Renal cortical epithelial cell (primary cell): ENCODE data around the gene ELFN2. TPM values are rescaled to one million over a fixed set of nuclear protein-coding genes. Genes with fewer than 3 reads are reported as not detected.

ENCODE experiments used
- DNase-seq: peaks from one replicate; pipeline ENCODE4 v3.0.0-alpha.2; 2011; ENCODE audit warnings: low read depth
- total RNA-seq: library from RNA; depleted of rRNA; stranded (reverse); fragments of >200 nt; gene quantifications from 2 replicates; pipeline ENCODE4 v1.2.3, GENCODE V29; 2014

ELFN2 gene
- total RNA-seq, 1 donor from 2014 or later: 18.8 TPM

DNA sequence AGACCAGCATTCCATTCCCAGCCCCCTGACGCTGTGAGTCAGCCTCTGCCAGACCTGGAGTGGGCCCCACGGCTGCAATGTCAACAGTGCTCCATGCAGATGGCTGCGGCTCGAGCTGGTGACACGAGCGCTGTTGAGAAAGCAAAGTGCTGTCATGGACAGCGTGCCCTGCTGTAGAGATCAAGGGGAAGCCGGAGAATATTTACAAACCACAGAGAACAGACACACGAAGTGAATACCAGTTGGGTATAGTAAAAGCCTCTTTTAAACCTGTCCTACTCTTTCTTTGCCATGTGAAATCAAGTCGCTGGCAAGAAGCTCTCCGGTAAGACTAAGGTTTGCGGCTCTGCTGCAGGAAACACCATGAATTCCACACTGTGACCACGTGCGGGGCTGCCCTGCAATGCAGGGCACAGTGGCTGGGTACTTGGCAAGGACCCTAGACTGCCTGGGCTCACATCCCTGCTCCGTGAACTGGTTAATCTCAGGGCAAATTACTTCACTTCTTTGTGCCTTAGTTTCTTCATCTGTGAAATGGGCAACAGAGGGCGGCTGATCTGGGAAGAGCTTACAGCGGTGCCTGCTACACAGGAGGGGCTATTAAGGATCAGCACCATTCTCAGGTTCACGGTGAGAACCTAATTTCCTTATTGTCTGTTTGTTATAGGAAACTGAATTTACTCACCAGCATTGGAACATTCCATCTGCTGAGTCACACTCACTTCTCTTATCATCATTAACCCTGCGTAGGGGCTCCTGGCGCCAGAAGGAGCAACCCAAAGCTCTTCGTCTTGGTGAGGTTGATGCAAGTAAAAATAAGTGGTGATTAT is 27.8 kb upstream of the ELFN2 start:
- peak; percentile 97 for DNase-seq

DNA sequence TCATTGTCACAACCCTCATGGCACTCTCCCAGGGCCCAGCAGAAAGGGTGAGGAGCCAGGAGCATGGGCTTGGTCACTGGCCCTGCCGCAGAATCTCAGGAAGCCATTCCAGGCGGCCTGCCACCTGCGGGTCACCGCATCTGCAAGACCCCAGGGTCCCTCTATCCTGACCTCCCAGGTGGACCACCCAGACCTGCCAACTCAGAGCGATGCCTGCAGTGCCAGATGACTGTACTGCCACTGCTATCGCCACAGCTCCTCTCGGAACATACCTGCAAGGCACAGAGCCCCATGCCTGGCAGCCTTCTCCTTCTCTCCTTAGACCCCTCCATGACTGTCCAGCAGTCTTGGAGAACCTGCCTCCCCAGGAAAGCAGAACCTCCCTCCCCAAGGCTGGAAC is 26.4 kb upstream of the ELFN2 start:
- no peak for DNase-seq

DNA sequence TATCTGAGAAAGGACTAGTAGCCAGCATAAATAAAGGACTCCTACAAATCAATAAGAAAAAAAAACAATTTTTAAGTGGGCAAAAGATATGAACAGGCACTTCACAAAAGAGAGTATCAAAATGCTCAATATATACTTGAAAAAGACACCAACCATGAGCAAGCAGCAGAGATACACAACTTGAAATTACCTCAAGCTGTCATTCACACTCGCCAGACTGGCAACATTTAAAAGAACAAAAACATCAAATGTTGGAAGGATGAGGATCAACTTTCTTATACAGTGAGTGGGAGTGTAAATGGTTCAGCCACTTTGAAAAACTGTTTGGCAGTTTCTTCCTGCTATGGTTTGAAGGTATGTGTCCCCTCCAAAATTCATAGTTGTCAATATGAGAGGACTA is 23.9 kb upstream of the ELFN2 start:
- DNase-seq: no peak

DNA sequence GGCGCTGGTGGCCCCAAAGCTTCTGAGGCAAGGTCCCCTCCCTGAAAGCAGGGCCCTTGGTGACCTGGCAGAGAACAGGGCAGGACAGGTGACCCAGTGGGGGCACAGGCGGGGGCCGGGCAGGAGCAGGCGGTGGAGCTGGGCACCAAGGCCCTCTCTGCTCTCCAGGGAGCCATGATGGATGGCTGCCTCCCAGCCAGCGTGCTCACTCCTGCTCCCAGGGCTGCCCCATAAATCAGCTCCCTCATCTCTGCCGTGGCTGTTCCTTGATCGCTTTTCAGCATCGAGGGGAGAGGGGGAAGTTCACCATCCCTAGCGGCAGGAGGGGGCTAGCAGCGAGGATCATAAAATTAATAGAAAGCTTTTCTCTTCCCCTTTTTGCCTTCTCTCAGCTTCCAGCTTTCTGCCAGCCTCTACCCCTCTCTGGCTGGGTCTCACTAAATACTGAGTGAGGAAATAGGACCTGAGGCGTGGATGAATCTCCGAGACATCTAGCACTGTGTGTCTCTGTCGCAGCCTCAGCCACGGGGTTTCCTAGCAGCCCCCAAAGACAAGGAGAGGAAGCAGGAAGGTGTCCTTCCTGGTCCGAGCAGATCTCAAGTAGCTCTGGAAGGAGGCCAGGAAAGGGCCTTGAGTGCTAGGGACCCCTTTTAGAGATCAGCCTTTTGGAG is 22.2 kb upstream of the ELFN2 start:
- no peak for DNase-seq

DNA sequence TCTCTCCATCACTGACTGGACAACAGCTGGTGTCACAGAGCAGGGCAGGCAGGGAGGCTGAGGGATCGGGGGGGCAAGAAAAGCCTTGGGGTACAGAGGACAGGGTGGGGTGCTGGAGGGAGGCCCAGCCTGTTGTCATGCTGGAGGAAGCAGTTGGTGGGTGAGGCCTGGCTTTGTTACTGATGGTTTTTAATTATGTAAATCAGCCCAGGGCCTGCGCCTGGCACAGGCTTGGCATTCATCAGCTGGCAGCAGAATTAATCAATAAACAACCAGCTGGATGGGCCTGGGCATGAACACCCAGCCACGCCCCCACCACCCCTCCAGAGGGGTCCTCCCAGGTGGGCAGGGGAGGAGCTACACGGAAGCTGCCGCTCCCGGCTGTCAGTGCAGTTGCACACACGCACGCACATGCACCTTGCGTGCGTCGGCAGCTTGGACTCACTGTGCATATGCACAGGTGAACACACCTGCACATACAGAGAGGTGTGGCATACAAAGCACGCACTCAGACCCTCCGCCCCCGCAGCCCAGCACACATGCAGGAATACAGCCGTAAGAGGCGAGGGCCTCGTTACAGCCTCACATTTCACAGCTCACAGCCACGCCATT is 21.3 kb upstream of the ELFN2 start:
- no peak for DNase-seq

DNA sequence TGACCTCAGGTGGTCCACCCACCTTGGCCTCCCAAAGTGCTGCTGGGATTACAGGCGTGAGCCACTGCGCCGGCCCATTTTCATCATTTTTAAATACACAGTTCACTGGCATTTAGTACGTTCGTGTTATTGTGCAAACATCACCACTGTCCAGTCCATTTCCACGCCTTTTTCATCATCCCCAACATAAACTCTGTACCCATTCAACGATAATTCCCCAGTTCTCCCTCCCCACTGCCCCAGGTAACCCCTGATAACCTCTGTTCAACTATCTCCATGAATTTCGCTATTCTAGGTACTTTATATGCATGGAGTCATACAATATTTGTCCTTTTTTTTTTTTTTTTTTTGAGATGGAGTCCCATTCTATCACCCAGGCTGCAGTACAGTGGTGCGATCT is 18.2 kb upstream of the ELFN2 start:
- no peak for DNase-seq

DNA sequence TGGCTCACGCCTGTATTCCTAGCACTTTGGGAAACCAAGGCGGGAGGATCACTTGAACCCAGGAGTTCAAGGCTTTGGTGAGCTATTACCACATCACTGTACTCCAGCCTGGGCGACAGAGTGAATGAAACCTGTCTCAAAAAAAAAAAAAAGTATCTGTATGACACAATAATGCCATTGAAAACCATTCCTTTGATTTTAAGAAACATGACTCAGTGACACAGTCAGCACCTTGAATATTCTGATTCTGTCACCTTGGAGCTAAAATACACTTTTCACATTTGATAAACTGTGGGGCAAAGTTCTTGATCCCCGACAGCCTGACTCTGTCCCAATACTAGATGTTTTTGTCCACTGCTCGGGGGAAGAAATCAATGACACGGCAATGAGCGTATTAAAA is 16.7 kb upstream of the ELFN2 start:
- DNase-seq: peak; percentile 5

DNA sequence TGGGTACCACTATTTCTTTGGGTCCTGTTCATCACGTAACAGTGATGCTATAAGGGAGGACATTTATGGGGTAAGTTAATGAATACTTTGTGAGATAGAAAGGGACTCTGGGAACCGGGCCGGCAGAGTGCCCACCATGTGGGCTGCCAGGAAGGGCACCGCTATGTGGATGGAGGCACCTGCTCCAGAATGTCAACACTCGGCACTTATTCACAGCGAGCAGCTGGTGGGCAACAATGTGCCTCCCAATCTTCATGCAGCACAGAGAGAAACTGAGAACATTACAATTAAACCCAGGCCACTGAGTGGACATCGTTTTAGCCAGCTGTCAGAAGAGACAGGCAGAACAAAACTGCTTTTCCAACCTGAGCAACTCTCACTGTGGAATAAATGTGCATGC is 15.8 kb upstream of the ELFN2 start:
- DNase-seq: no peak

DNA sequence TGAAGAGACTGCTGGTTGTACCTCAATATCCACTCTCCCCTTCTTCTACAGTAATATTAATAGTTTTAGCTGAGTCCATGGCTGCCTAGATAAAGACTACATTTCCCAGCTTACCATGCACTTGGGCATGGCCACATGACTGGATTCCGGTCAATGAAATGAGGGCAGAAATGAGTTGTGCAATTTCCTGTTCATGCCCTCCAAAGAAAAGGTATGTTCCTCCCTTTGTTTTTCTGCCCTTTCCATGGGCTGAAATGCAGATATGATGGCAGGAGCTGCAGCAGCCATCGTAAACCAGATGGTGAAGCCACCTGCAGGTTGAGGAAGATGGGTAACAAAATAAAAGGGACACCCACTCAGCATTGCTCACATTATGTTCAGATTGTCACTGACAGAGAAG is 15.3 kb upstream of the ELFN2 start:
- DNase-seq: peak; percentile 71

DNA sequence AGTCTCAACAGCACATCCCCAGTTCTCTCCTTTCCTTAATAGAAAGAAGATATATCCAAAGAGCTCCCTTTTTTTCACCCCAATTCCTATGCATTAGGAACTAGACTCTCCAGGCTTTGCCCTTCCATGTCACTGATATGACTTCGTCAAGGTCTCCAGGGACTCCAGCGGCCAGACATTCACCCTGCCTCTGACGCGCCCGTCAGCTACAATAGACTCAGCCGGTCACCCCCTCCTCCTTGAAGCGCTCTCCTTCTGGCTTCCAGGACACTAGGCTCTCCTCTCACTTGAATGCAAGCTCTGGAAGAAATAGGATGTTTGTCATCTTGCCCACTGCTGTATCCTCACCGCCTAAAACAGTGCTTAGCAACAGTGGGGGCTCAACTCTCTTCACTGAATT is 14.9 kb upstream of the ELFN2 start:
- DNase-seq: no peak

DNA sequence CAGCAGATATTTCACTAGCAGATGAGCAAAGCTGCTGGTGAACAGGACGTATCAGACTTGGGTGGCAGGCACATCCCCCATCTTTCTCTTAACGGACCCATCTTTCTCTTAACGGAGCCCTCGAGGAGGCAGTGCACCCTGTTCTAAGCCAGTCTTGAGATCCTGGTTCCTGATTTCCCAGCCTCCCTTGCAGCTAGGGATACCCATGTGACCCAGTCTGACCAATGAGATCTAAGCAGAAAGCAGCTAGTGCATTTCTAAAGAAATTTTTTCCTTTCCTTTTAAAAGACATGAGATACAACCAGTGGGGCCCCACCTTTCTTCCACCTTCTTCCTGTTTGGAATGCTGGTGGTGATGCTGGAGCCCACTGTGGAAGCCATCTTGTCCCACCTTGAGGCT is 13.6 kb upstream of the ELFN2 start:
- no peak for DNase-seq

DNA sequence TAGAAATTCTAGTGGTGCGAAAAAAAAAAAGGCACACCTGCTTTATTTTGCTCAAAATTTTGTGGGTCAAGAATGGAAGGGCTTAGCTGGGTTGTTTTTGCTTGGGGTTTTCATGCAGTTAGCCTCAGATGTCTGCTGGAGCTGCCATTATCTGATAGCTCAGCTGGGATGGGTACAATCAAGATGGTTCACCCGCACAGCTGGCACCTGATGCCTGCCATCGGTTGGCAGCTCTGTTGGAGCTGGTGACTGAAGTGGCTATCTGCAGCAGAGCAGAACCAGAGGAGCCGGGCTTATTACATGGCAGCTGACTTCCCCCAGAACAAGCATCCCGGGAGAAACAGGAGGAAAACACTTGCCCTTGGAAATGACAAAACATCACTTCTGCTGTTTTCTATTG is 12.1 kb upstream of the ELFN2 start:
- DNase-seq: no peak

DNA sequence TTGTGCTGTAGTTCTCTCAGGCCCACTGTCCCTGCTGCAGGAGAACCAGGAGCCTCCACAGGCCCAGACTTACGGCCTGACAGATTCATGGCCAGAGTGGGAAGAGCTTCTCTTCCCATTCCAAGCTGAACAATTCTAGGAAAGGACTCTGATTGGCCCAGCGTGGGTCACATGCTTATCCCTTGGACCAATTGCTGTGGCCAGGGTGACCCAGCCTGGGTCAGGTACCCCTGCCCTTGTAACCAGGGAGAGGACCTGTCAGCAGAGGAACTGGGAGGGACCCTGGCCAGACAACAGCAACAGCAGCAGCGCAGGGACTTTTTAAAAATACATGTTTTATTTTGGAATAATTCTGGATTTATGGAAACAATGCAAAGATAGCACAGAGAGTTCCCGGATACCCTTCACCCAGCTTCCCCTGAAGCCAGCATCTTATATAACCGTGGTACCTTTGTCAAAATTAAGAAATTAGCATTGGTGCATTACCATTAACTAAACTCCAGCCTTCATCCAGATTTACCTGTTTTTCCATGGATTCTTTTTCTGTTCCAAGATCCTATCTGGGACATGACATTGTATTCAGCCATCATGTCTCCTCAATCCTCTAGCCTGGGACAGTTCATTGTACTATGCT is 8.8 kb upstream of the ELFN2 start:
- DNase-seq: no peak

DNA sequence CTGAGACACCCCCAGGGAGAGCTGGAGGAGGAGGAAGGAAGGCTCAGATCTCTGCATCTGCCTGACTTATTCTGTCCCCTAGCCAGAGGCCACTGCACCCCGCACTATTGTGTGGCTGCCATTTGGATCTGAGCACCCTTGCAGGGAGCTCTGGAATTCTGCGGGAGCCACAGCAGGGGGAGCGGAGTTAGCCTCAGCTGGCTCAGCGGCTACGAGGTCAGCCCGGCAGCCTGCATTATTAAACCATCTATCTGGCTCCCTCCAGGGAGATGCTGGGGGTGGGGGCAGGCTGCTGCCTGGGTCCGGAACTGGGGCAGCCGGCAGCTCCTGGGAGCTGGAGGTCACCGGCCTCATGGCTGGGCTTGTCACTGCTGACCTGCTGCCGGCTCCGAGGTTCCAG is 6.5 kb upstream of the ELFN2 start:
- DNase-seq: no peak

DNA sequence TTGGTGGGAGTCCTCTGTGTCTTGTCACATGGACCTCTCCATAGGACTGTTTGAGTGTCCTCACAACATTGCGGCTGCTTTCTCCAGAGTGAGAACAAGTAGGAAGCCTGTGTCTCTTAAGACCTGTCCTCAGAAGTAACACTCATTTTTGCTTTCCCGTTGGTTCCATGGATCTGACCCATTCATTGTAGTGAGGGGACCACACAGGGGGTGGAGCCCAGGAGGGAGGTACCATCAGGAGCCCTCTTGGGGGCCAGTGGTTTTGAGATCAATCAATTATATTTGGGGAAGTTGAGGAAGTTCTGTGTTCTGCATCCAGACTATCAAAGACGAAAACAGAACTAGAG is 5.4 kb upstream of the ELFN2 start:
- no peak for DNase-seq

DNA sequence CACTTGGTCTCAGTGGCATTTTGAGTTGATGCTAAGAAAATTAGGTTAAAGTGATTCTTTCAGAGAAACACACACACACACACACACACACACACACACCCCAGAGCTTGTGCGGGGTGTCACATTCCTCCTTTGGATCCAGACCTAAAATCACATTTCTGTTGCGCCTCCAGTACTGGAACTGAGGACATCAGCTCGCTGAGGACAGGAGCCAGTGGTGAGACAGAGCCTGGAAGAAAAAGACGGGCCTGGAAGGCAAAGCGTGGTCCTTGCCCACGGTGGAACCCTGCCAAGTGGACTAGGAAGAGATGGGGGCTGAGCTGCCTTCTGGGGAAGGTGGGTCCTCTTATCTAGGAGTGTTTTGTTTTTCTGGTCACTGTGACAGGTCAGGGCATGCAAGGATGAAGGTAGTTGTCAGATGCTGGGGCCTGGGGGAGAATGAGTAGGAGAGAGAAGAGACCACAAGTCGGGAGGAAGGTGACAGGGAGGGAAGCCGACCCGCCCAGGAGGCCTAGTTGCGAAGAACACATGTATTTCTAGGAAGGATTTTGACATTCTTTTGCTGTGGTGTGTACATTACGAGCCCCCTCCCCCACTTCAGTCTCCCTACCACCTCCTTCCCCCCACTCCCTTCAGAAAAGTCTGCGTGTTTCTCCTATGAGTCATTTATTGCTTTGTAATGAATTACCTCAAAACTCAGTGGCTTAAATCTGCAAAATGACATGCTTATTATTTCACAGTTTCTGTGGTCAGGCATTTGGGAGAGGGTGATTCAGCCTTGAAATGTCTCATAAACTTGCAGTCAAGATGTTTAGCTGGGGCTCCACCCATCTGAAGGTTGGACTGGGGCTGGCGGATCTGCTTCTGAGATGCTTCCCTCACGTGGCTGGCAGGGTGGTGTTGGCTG is 4.8 kb upstream of the ELFN2 start:
- DNase-seq: peak; percentile 100

DNA sequence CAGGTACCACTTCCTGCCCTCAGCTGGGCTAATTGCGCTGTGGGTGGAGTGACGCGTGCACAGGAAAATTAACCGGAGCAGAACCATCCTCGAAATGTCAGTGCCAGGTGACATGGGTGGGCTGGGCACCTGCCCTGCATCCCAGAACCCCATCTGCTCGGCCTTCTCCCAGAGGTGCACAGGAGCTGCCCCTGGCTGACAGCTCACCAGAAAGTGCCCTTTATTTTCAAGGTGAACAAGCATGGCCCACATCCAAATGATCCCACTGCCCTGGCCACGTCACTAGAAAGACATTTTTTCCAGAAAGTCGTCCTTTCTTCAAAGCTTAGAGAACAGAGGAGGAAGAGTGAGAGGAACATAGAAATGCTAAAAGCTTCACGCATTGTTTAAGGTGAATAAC is 4.1 kb upstream of the ELFN2 start:
- peak; percentile 78 for DNase-seq

DNA sequence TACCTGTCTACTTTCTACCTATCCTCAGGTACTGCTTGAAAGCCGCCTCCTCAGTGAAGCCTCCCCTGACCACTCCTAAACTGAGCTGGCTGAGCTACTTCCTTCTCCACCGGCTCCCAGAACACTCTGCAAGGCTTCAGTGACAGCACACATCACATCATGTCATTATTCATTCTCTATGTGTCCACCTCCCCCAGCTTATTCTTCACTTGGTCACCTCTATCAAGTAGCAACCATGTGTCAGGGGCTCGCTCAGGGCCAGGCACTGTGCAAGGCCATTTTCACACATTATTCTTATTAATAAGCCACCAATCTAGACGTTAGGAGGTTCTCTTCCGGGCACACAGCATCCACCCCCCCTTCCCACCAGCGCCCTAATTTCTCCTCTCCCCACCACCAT is 3.7 kb upstream of the ELFN2 start:
- no peak for DNase-seq

DNA sequence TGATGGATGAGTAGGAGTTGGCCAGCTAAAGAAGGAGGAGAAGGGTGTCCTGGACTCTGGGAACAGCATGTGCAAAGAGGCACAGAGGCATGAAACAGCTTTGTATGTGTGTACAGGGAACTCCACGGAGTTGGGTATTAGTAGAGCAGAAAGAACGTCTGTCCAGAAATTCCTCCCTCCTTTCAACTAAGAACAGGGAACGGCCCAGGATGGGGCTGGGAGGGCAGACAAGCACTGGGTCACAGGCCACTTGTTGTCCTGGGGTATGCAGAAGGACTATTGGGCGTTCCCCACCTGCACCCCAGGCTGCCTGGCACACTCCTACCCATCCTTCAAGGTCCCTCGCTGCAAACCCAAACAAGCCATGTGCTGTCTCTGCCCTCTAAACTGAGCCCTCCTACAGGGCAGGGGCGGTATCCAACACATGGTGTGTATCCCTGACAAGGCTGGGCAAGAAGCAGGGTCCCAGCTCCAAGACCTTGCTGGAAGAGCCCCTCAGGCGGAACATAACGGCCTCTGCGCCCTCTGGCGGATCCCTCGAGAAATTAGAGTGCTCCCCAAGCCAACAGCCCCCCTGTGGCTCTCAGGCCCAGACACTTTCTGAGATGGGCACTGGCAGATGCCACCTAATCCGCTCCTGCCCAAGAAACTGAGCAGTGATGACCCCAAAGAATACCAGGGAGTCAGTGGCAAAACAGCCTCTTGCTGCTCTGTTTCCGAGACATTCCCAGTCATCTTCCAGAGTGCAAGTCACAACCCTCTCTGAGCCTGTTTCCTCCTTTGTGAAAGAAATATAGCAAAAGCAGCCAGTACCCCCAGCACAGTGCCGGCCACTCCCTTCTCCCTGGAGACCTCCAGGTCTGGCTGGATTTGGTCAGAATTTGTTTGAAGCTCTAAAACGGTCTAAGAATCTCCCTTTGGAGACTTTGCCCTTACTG is 1.6 kb upstream of the ELFN2 start:
- no peak for DNase-seq
